Suprapubic skin (tissue), 4 donors: ENCODE results near the gene DENND10.
"Not testable (repeated sequence)": the region's sequence is repeated elsewhere in the genome, so short reads cannot be mapped to it uniquely, and the experiment has no call there.

ENCODE experiments used
- EP300 ChIP-seq: sonication (generic); formaldehyde crosslinking; IDR thresholded peaks from one replicate; pipeline ENCODE4 v1.6.1; 2017; ENCODE audit warnings: antibody characterized with exemption
- POLR2A ChIP-seq, 2 donors: fragments of 450-650 bp; IDR thresholded peaks; one replicate each; pipeline ENCODE4 v1.6.1; 2017; ENCODE audit warnings: antibody characterized with exemption in 2 of 2, mild to moderate bottlenecking in 2 of 2, moderate library complexity in 2 of 2
- POLR2AphosphoS5 ChIP-seq, 3 donors: sonication (generic); formaldehyde crosslinking; IDR thresholded peaks; one replicate each; pipeline ENCODE4 v1.6.1; 2017; ENCODE audit warnings: antibody characterized with exemption in 3 of 3
- TF ChIP-seq, protein P1 (sequence below), 2 donors: fragments of 200-600 bp in 1 of 2; fragments of 450-650 bp in 1 of 2; sonication (generic) in 1 of 2; IDR thresholded peaks; one replicate each; pipeline ENCODE4 v1.5.1; 2016 to 2019; ENCODE audit warnings: antibody characterized with exemption in 2 of 2, mild to moderate bottlenecking in 1 of 2, moderate library complexity in 1 of 2

GRCh38 chr10:119096641-119097415 is 7.1 kb upstream of the DENND10 start:
- TF ChIP-seq, protein P1, sequence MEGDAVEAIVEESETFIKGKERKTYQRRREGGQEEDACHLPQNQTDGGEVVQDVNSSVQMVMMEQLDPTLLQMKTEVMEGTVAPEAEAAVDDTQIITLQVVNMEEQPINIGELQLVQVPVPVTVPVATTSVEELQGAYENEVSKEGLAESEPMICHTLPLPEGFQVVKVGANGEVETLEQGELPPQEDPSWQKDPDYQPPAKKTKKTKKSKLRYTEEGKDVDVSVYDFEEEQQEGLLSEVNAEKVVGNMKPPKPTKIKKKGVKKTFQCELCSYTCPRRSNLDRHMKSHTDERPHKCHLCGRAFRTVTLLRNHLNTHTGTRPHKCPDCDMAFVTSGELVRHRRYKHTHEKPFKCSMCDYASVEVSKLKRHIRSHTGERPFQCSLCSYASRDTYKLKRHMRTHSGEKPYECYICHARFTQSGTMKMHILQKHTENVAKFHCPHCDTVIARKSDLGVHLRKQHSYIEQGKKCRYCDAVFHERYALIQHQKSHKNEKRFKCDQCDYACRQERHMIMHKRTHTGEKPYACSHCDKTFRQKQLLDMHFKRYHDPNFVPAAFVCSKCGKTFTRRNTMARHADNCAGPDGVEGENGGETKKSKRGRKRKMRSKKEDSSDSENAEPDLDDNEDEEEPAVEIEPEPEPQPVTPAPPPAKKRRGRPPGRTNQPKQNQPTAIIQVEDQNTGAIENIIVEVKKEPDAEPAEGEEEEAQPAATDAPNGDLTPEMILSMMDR (IDR thresholded peaks at IDR 0.05) = not testable (repeated sequence)
- TF ChIP-seq EP300; POLR2AphosphoS5 (IDR thresholded peaks at IDR 0.05); POLR2A (IDR thresholded peaks at IDR 0.05): not testable (repeated sequence)
